ENCODE measurements around the gene ARHGEF6. TPM values are rescaled to one million over a fixed set of nuclear protein-coding genes. Genes with fewer than 3 reads are reported as not detected.
A peak's percentile ranks its signal among the peaks of the same experiment; 100 is the strongest.

Gene ARHGEF6
- total RNA-seq, 1 donor from 2014 or later: 77.9 TPM

GRCh38 chrX:136733613-136734012, 47.1 kb downstream of the ARHGEF6 start:
- no peaks in the 10 kb centered on the region for H3K27me3 Mint-ChIP-seq (ENCODE audit: low read depth)
- no peak for DNase-seq (ENCODE audit: low spot score)
- intact Hi-C loops (cut with micrococcal nuclease): loop anchor here (5.0 kb wide), 1 partner anchor 44 kb away; no protein-coding TSS in a partner anchor
- H3K4me3 Mint-ChIP-seq (ENCODE audit: low read depth): no peak overlapping the region
- H3K36me3 Mint-ChIP-seq (ENCODE audit: low read depth): peaks cover 58% of the 10 kb centered on the region
- H3K9me3 Mint-ChIP-seq: no peaks in the 10 kb centered on the region
- peaks cover 47% of the 10 kb centered on the region for H3K4me1 Mint-ChIP-seq (ENCODE audit: low read depth)
- peak overlapping the region; percentile 29 for H3K27ac Mint-ChIP-seq

- peaks cover 53% of the 10 kb centered on the region for H3K36me3 Mint-ChIP-seq (ENCODE audit: low read depth)
- intact Hi-C loops (cut with micrococcal nuclease): loop anchor here (2.0 to 5.0 kb wide), 2 partner anchors 13 to 46 kb away; no protein-coding TSS in a partner anchor
- peak overlapping the region; percentile 28 for H3K27ac Mint-ChIP-seq
- H3K27me3 Mint-ChIP-seq (ENCODE audit: low read depth): no peaks in the 10 kb centered on the region
- H3K9me3 Mint-ChIP-seq: no peaks in the 10 kb centered on the region
- peaks cover 48% of the 10 kb centered on the region for H3K4me1 Mint-ChIP-seq (ENCODE audit: low read depth)
- DNase-seq (ENCODE audit: low spot score): no peak
- H3K4me3 Mint-ChIP-seq (ENCODE audit: low read depth): no peak overlapping the region
Observed at GRCh38 chrX:136731798-136732197, 48.9 kb downstream of the ARHGEF6 start.

- peak overlapping the region; percentile 30 for H3K4me3 Mint-ChIP-seq (ENCODE audit: low read depth)
- H3K9me3 Mint-ChIP-seq: no peaks in the 10 kb centered on the region
- no peak for DNase-seq (ENCODE audit: low spot score)
- H3K36me3 Mint-ChIP-seq (ENCODE audit: low read depth): peaks cover 50% of the 10 kb centered on the region
- intact Hi-C loops (cut with micrococcal nuclease): loop anchor here (2.0 to 5.0 kb wide), 2 partner anchors 14 to 46 kb away; no protein-coding TSS in a partner anchor
- H3K4me1 Mint-ChIP-seq (ENCODE audit: low read depth): peaks cover 48% of the 10 kb centered on the region
- peak overlapping the region; percentile 77 for H3K27ac Mint-ChIP-seq
- H3K27me3 Mint-ChIP-seq (ENCODE audit: low read depth): no peaks in the 10 kb centered on the region
Observed at GRCh38 chrX:136731207-136731782, 49.4 kb downstream of the ARHGEF6 start.

- H3K4me3 Mint-ChIP-seq (ENCODE audit: low read depth): no peak overlapping the region
- DNase-seq (ENCODE audit: low spot score): no peak
- no peaks in the 10 kb centered on the region for H3K27me3 Mint-ChIP-seq (ENCODE audit: low read depth)
- intact Hi-C loops (cut with micrococcal nuclease): no loop called here
- no peak overlapping the region for H3K27ac Mint-ChIP-seq
- peaks cover 44% of the 10 kb centered on the region for H3K36me3 Mint-ChIP-seq (ENCODE audit: low read depth)
- no peaks in the 10 kb centered on the region for H3K9me3 Mint-ChIP-seq
- H3K4me1 Mint-ChIP-seq (ENCODE audit: low read depth): peaks cover 42% of the 10 kb centered on the region
Observed at GRCh38 chrX:136728393-136728792, 52.3 kb downstream of the ARHGEF6 start.

- no peaks in the 10 kb centered on the region for H3K27me3 Mint-ChIP-seq (ENCODE audit: low read depth)
- intact Hi-C loops (cut with micrococcal nuclease): loop anchor here (1.0 kb wide), 1 partner anchor 15 kb away; no protein-coding TSS in a partner anchor
- DNase-seq (ENCODE audit: low spot score): no peak
- H3K4me1 Mint-ChIP-seq (ENCODE audit: low read depth): peaks cover 26% of the 10 kb centered on the region
- H3K36me3 Mint-ChIP-seq (ENCODE audit: low read depth): peaks cover 56% of the 10 kb centered on the region
- H3K4me3 Mint-ChIP-seq (ENCODE audit: low read depth): no peak overlapping the region
- no peak overlapping the region for H3K27ac Mint-ChIP-seq
- H3K9me3 Mint-ChIP-seq: peaks cover 12% of the 10 kb centered on the region
Observed at GRCh38 chrX:136725441-136726104, 55.2 kb downstream of the ARHGEF6 start.

GRCh38 chrX:136718091-136718490, 62.6 kb downstream of the ARHGEF6 start:
- Mint-ChIP-seq H3K36me3 (ENCODE audit: low read depth) (peaks cover 37% of the 10 kb centered on the region), H3K27me3 (ENCODE audit: low read depth) (no peaks in the 10 kb centered on the region), H3K4me1 (ENCODE audit: low read depth) (peaks cover 48% of the 10 kb centered on the region), H3K4me3 (ENCODE audit: low read depth) (no peak overlapping the region), H3K9me3 (peaks cover 10% of the 10 kb centered on the region), H3K27ac (no peak overlapping the region)
- DNase-seq (ENCODE audit: low spot score): no peak
- intact Hi-C loops (cut with micrococcal nuclease): loop anchor here (5.0 kb wide), 1 partner anchor 64 kb away; the partner anchor contains the start of gene ARHGEF6

- DNase-seq (ENCODE audit: low spot score): no peak
- no peaks in the 10 kb centered on the region for H3K27me3 Mint-ChIP-seq (ENCODE audit: low read depth)
- peak overlapping the region; percentile 69 for H3K4me3 Mint-ChIP-seq (ENCODE audit: low read depth)
- peaks cover 14% of the 10 kb centered on the region for H3K36me3 Mint-ChIP-seq (ENCODE audit: low read depth)
- no peaks in the 10 kb centered on the region for H3K9me3 Mint-ChIP-seq
- H3K4me1 Mint-ChIP-seq (ENCODE audit: low read depth): peaks cover 62% of the 10 kb centered on the region
- intact Hi-C loops (cut with micrococcal nuclease): loop anchor here (5.0 kb wide), 3 partner anchors 32 to 132 kb away; partner anchors contain the start of gene ARHGEF6
- peak overlapping the region; percentile 93 for H3K27ac Mint-ChIP-seq
Observed at GRCh38 chrX:136714626-136715599, 65.8 kb downstream of the ARHGEF6 start.

- Mint-ChIP-seq H3K4me3 (ENCODE audit: low read depth) (no peak overlapping the region), H3K27ac (no peak overlapping the region), H3K9me3 (no peaks in the 10 kb centered on the region), H3K27me3 (ENCODE audit: low read depth) (no peaks in the 10 kb centered on the region), H3K4me1 (ENCODE audit: low read depth) (peaks cover 57% of the 10 kb centered on the region), H3K36me3 (ENCODE audit: low read depth) (peaks cover 20% of the 10 kb centered on the region)
- DNase-seq (ENCODE audit: low spot score): no peak
- intact Hi-C loops (cut with micrococcal nuclease): loop anchor here (5.0 kb wide), 2 partner anchors 35 to 135 kb away; no protein-coding TSS in a partner anchor
Observed at GRCh38 chrX:136712650-136713310, 68.0 kb downstream of the ARHGEF6 start.

GRCh38 chrX:136711147-136711546, 69.6 kb downstream of the ARHGEF6 start:
- H3K4me3 Mint-ChIP-seq (ENCODE audit: low read depth): no peak overlapping the region
- intact Hi-C loops (cut with micrococcal nuclease): loop anchor here (2.0 to 5.0 kb wide), 5 partner anchors 36 to 214 kb away; partner anchors contain the start of gene RBMX
- H3K36me3 Mint-ChIP-seq (ENCODE audit: low read depth): peaks cover 32% of the 10 kb centered on the region

GRCh38 chrX:136710325-136710951, 70.3 kb downstream of the ARHGEF6 start:
- Mint-ChIP-seq H3K36me3 (ENCODE audit: low read depth) (peaks cover 38% of the 10 kb centered on the region), H3K9me3 (no peaks in the 10 kb centered on the region), H3K27ac (peak overlapping the region; percentile 95), H3K4me1 (ENCODE audit: low read depth) (peaks cover 41% of the 10 kb centered on the region), H3K27me3 (ENCODE audit: low read depth) (no peaks in the 10 kb centered on the region), H3K4me3 (ENCODE audit: low read depth) (peak overlapping the region; percentile 47)
- DNase-seq (ENCODE audit: low spot score): no peak
- intact Hi-C loops (cut with micrococcal nuclease): loop anchor here (1.0 to 5.0 kb wide), 6 partner anchors 16 to 214 kb away; partner anchors contain the start of gene RBMX

More at GRCh38 chrX:136711147-136711546, 69.6 kb downstream of the ARHGEF6 start:
- H3K4me1 Mint-ChIP-seq (ENCODE audit: low read depth): peaks cover 44% of the 10 kb centered on the region
- H3K27ac Mint-ChIP-seq: peak overlapping the region; percentile 95
- H3K27me3 Mint-ChIP-seq (ENCODE audit: low read depth): no peaks in the 10 kb centered on the region
- no peak for DNase-seq (ENCODE audit: low spot score)
- H3K9me3 Mint-ChIP-seq: no peaks in the 10 kb centered on the region

GRCh38 chrX:136708348-136708747, 72.4 kb downstream of the ARHGEF6 start:
- Mint-ChIP-seq H3K4me3 (ENCODE audit: low read depth) (no peak overlapping the region), H3K27ac (no peak overlapping the region)

More at GRCh38 chrX:136708348-136708747, 72.4 kb downstream of the ARHGEF6 start:
- Mint-ChIP-seq H3K9me3 (no peaks in the 10 kb centered on the region), H3K4me1 (ENCODE audit: low read depth) (peaks cover 34% of the 10 kb centered on the region), H3K36me3 (ENCODE audit: low read depth) (peaks cover 50% of the 10 kb centered on the region), H3K27me3 (ENCODE audit: low read depth) (no peaks in the 10 kb centered on the region)
- DNase-seq (ENCODE audit: low spot score): no peak
- intact Hi-C loops (cut with micrococcal nuclease): no loop called here

Measured in activated T-helper 2 cell treated with anti-CD3 and anti-CD28 coated beads, Interferon-gamma antibody, Interleukin-2, Interleukin-4, amounts not matched to agents 10 μg/mL and 5 μg/mL and 100 μg/mL, durations not matched to agents 14 hours and 24 hours and 36 hours (primary cell).